DOHH2 (cell line): ENCODE data around the gene EGLN2.
A peak's percentile ranks its signal among the peaks of the same experiment; 100 is the strongest.

Source experiments
- H3F3A ChIP-seq: fragments of 200-600 bp; sonication (generic), shearing (Covaris generic); 2 replicates; pipeline ENCODE4 v1.6.0; 2016; ENCODE audit warnings: antibody characterized with exemption, mild to moderate bottlenecking; ENCODE audit not compliant: control insufficient read depth, insufficient read depth
- H3K27ac ChIP-seq: fragments of 200-600 bp; sonication (generic); 2 replicates; pipeline ENCODE4 v1.5.1; 2014; ENCODE audit warnings: low read depth, mild to moderate bottlenecking, low read length, moderate library complexity
- H3K27me3 ChIP-seq: fragments of 200-600 bp; sonication (generic); 2 replicates; pipeline ENCODE4 v1.6.1; 2014; ENCODE audit warnings: mild to moderate bottlenecking, low read length, mixed read lengths; ENCODE audit not compliant: control insufficient read depth
- H3K36me3 ChIP-seq: fragments of 200-600 bp; sonication (generic); 2 replicates; pipeline ENCODE4 v1.6.1; 2014; ENCODE audit warnings: mild to moderate bottlenecking, low read length, moderate library complexity, mixed read lengths; ENCODE audit not compliant: control insufficient read depth
- H3K4me1 ChIP-seq: fragments of 200-600 bp; sonication (generic); 2 replicates; pipeline ENCODE4 v1.6.1; 2014; ENCODE audit warnings: mild to moderate bottlenecking, low read length, mixed read lengths; ENCODE audit not compliant: control insufficient read depth
- H3K4me2 ChIP-seq: fragments of 200-600 bp; sonication (generic); 2 replicates; pipeline ENCODE4 v1.6.0; 2014; ENCODE audit warnings: mild to moderate bottlenecking, low read length, moderate library complexity
- H3K4me3 ChIP-seq: fragments of 200-600 bp; sonication (generic); 2 replicates; pipeline ENCODE4 v1.5.1; 2014; ENCODE audit warnings: mild to moderate bottlenecking, low read length, mixed read lengths
- H3K79me2 ChIP-seq: fragments of 200-600 bp; sonication (generic); 2 replicates; pipeline ENCODE4 v1.6.1; 2014; ENCODE audit warnings: mild to moderate bottlenecking, low read length, mixed read lengths; ENCODE audit not compliant: control insufficient read depth
- H3K9me2 ChIP-seq: fragments of 200-600 bp; sonication (generic); replicated peaks from 2 replicates; pipeline ENCODE4 v1.6.1; 2014; ENCODE audit warnings: mild to moderate bottlenecking, low read length, mixed read lengths; ENCODE audit not compliant: control insufficient read depth
- H3K9me3 ChIP-seq: fragments of 200-600 bp; sonication (generic); 2 replicates; pipeline ENCODE4 v1.6.1; 2014; ENCODE audit warnings: antibody characterized with exemption, low read length, mixed read lengths; ENCODE audit not compliant: control insufficient read depth, insufficient read depth
- H4K20me1 ChIP-seq: fragments of 200-600 bp; sonication (generic); 2 replicates; pipeline ENCODE4 v1.6.0; 2014; ENCODE audit warnings: low read depth, mild to moderate bottlenecking, antibody characterized with exemption, low read length, moderate library complexity; ENCODE audit not compliant: control insufficient read depth, insufficient read depth
- EZH2phosphoT487 ChIP-seq: fragments of 200-600 bp; sonication (generic); IDR thresholded peaks from 2 replicates; pipeline ENCODE4 v1.6.1; 2017; ENCODE audit warnings: borderline replicate concordance, mild to moderate bottlenecking, antibody characterized with exemption, low read length, moderate library complexity, mixed read lengths
- TF ChIP-seq, protein P1 (sequence below): fragments of 200-600 bp; sonication (generic); IDR thresholded peaks from one replicate; pipeline ENCODE4 v1.5.1; 2014; ENCODE audit warnings: antibody characterized with exemption, mild to moderate bottlenecking, low read depth, low read length; ENCODE audit not compliant: poor library complexity, severe bottlenecking

EGLN2 gene

GRCh38 chr19:40778706-40779284 is 20.2 kb upstream of the EGLN2 start:
- Histone ChIP-seq H3K79me2 (peaks cover 12% of the 10 kb centered on the region), H3K4me3 (peak overlapping the region; percentile 89)
- TF ChIP-seq, protein P1, sequence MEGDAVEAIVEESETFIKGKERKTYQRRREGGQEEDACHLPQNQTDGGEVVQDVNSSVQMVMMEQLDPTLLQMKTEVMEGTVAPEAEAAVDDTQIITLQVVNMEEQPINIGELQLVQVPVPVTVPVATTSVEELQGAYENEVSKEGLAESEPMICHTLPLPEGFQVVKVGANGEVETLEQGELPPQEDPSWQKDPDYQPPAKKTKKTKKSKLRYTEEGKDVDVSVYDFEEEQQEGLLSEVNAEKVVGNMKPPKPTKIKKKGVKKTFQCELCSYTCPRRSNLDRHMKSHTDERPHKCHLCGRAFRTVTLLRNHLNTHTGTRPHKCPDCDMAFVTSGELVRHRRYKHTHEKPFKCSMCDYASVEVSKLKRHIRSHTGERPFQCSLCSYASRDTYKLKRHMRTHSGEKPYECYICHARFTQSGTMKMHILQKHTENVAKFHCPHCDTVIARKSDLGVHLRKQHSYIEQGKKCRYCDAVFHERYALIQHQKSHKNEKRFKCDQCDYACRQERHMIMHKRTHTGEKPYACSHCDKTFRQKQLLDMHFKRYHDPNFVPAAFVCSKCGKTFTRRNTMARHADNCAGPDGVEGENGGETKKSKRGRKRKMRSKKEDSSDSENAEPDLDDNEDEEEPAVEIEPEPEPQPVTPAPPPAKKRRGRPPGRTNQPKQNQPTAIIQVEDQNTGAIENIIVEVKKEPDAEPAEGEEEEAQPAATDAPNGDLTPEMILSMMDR = no peak
- TF ChIP-seq EZH2phosphoT487 = no peak

GRCh38 chr19:40780582-40780981 is 18.4 kb upstream of the EGLN2 start:
- no peak for TF ChIP-seq EZH2phosphoT487
- TF ChIP-seq, protein P1 = no peak
- Histone ChIP-seq H3K27ac (no peak overlapping the region), H3K9me2 (no peaks in the 10 kb centered on the region)

More at GRCh38 chr19:40778706-40779284, 20.2 kb upstream of the EGLN2 start:
- Histone ChIP-seq H3K4me1 (peaks cover 44% of the 10 kb centered on the region), H4K20me1 (no peaks in the 10 kb centered on the region), H3K27ac (peak overlapping the region; percentile 99), H3K9me2 (no peaks in the 10 kb centered on the region), H3K4me2 (peak overlapping the region; percentile 93), H3K9me3 (no peaks in the 10 kb centered on the region), H3F3A (peaks cover 18% of the 10 kb centered on the region), H3K36me3 (peaks cover 6% of the 10 kb centered on the region; the same call in 1 of the 2 replicates), H3K27me3 (no peaks in the 10 kb centered on the region)

GRCh38 chr19:40781140-40781539 is 17.9 kb upstream of the EGLN2 start:
- H3K27me3 ChIP-seq = no peaks in the 10 kb centered on the region
- TF ChIP-seq, protein P1 = no peak
- no peak for TF ChIP-seq EZH2phosphoT487
- peaks cover 28% of the 10 kb centered on the region for H3K4me1 ChIP-seq
- H3K36me3 ChIP-seq = peaks cover 6% of the 10 kb centered on the region; the same call in 1 of the 2 replicates
- no peak overlapping the region for H3K27ac ChIP-seq
- H3K4me2 ChIP-seq = no peak overlapping the region
- no peaks in the 10 kb centered on the region for H3K9me2 ChIP-seq
- no peak overlapping the region for H3K4me3 ChIP-seq
- H3K9me3 ChIP-seq = no peaks in the 10 kb centered on the region
- H3F3A ChIP-seq = peaks cover 12% of the 10 kb centered on the region
- H3K79me2 ChIP-seq = peaks cover 12% of the 10 kb centered on the region
- no peaks in the 10 kb centered on the region for H4K20me1 ChIP-seq

More at GRCh38 chr19:40780582-40780981, 18.4 kb upstream of the EGLN2 start:
- no peak overlapping the region for H3K4me2 ChIP-seq
- H4K20me1 ChIP-seq = no peaks in the 10 kb centered on the region
- peaks cover 6% of the 10 kb centered on the region; the same call in 1 of the 2 replicates for H3K36me3 ChIP-seq
- peaks cover 31% of the 10 kb centered on the region for H3K4me1 ChIP-seq
- H3K27me3 ChIP-seq = no peaks in the 10 kb centered on the region
- peaks cover 12% of the 10 kb centered on the region for H3K79me2 ChIP-seq
- no peak overlapping the region for H3K4me3 ChIP-seq
- peaks cover 12% of the 10 kb centered on the region for H3F3A ChIP-seq
- no peaks in the 10 kb centered on the region for H3K9me3 ChIP-seq
